NCI-H2227 (cell line): ENCODE data around the gene RIN3.
"Not testable (repeated sequence)": the region's sequence is repeated elsewhere in the genome, so short reads cannot be mapped to it uniquely, and the experiment has no call there.

Experiments used
- DNase-seq: peaks from one replicate; lab custom pipeline; 2025; ENCODE audit not compliant: unreplicated experiment; lab: John Stamatoyannopoulos, UW

Gene RIN3

DNA sequence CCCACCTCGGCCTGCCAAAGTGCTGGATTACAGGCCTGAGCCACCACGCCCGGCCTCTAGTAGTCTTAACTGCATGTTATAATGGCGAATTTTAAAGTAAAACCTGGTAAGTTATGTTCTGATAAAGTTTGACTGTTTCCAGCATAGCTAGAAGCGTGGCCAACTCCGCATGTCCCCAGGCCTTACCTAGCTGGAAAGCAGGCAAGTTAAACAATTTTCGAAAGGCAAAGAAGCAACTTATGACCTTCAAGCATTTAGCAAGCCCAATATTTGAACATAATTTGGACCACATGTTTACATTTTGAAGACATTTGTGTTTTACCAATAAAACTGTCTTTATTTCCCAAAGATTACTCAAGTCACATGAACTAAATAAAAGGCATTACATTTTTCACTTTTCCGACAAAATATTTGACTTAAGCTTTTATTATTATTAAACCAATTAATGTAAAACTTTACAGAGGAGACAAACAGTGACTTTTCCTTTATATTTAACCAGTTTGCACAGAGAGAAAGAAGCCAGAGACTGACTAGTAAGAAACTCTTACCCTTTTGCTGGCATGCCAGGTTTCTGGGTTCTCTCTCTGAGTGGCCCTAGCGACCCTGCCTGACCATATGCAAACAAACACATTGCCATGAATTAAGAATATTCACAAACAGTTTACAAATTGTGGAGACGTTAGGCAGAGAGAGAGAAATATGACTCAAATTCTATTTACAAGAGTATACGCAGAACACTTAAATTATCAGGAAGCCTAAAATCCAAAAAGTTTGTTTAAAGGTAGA, 106.3 kb downstream of the RIN3 start:
- no peak for DNase-seq

DNA sequence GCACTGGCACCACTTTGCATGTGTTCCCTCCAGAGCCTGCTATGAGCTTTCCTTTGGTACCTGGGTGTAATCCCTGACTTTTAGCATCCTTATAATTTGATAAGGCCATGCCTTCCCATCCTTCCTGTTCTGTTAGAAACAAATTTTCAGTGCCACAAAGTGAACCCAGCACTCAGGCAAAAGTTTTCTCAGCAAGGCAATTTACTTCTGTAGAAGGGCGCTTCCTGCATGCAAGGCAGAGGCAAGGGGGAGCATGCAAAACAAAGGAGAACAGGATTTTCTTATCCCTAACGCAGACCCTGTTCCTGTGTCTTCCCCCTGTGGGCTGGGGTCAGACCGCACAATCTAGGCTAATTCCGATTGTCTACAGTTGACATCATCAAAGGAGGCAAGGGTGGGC, 108.7 kb downstream of the RIN3 start:
- no peak for DNase-seq

DNA sequence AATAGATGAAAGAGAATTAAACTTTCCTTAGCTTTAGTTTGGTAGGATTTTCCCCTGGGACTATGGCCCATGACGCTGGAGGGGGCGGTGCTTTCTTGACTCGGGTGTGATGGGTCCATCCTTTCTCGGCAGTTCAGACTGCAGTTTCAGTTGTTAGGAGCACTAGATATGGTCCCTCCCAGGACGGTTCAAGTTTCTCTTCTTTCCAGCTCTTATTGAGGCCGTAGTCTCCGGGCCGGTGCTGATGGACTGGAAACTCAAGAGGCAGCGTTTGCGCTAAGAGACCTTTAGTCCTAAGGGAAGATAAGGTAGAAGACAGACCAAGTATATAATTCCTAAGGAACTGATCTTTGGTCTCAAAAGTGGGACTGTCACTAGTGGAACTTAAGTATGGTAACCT, 111.2 kb downstream of the RIN3 start:
- DNase-seq = no peak

DNA sequence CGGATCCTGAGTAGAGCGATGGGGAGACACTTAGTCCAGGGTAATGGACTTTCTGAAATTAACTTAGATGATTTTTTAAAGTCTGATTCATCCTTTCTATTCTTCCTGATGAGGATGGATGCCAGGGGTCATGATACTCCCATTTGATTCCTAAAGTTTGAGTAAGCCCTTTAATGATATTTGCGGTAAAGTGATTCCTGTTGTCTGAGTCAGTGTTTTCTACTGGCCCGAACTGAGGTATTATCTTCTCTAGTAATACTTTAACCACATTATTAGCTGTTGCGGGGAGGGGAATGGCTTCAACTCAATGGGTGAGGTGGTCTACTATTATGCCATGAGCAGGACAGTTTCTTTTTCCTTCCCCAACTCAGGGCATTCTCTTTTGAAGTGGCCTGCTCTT, 111.6 kb downstream of the RIN3 start:
- DNase-seq = no peak

DNA sequence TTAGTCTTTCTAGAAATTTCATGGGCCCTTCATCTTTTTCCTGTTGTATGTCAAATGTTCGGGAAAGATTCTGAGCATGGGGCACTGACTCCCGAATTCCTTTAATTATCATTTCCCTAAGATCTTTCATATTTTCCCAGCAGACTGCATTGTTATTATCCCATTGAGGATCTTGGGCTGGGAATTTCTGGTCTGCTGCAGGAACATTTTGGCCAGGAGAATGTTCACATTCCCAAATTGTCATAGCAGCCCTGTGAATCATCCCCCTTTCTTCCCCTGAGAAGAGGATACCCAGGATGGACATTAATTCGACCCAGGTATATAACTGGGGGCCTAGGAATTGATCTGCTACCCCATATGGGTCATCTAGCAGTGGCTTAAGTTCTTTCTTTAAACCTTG, 112.5 kb downstream of the RIN3 start:
- DNase-seq = no peak

DNA sequence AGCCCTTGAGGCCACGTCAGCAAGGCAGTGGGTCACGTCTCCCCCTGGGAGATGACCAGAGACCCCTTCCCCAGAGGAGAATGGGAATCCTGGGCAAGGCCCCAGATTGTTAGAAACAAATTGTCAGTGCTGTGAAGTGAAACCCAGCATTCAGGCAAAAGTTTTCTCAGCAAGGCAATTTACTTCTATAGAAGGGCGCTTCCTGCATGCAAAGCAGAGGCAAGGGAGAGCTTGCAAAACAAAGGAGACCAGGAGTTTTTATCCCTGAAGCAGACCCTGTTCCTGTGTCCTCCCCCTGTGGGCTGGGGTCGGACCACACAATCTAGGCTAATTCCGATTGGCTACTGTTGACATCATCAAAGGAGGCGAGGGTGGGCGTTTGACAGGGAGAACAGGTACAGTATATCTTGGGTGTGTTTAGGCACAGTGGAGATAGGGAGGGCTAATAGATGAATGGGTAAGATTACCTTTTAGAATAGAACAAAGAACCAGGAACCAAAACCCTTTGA, 114.2 kb downstream of the RIN3 start:
- DNase-seq = no peak

DNA sequence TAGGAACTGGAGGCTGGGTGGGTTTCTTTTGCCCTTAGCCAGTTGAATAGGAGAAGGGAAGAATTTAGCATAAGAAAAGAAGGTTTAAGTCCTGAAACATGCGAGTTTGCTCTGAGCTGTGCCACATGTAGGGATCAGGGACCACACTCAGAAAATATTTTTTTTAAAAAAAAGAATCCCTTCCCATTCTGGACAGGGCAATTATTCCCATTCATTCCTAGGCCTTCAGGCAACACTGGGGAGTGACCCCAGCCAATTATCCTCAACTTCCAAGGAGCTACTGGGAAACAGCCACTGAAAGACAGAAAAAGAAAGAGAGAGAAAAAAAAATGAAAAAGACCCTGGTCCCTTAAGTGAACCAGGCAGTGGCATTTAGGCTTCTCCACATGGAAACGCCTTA, 115.1 kb downstream of the RIN3 start:
- no peak for DNase-seq

DNA sequence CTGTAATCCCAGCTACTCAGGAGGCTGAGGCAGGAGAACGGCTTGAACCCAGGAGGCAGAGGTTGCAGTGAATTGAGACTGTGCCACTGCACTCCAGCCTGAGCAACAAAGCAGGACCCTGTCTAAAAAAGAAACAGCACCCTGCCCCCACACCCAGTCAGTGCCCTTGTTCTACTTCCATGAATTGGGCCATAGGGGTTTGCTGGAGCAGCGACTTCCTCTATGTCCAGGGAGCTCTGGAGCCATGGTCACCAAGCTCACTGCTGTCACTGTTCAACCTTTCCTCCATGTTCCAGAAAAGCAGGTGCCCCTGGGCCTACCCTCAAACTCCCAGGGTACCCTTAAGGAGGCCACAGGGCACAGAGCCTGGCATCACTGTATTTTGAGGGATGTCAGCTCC, 116.8 kb downstream of the RIN3 start:
- no peak for DNase-seq

DNA sequence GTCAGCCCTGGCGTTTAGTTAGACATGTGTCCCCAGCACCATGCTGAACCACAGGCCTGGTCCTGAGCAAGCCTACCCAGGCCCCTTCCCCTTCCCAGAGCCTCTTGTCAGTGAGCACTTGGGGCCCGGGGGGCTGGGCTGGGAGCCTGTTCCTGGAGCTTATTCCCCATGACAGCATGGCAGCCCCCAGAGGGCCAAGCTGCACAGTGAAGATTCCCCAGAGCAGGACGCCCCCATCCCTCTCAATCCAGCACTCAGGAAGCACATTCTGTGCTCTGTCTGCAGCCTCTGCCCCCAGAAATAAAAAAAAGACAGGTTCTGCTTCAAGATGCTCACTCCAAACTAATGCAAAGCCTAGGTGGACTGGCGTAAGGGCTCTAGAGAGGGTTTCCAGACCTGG, 117.5 kb downstream of the RIN3 start:
- no peak for DNase-seq

DNA sequence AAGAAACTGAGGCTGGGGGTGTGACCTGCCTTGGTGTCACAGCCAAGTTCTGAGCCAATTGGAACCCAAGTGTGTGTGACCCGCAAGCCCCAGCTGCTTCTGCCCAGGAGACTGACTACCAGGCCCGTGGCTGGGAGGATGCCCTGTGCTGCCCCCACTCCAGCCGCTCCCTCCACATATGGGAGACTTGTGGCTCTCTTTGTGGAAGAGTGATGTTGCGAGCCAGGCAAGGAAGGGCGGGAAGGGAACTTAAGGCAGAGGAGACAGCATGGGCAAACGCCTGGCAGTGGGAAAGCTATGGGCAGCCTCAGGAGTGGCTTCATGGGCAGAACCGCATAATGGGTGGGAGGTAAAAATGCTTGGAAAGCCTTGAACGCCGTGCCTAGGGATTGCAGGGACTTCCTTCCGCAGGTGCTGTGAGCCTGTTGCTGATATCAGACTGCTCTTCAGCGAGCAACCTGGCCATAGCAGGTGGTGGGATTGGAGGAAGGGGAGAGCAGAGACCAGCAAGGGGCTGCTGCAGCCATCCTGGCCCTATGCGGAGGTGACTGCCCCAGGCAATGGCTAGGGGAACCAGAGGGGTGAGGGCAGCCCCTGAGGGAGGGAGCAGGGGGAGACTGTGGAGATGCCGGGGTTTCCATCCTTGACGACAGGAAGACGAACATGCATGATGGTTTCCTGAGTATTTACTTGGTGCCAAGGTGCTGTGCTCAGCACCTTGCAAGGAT, 119.1 kb downstream of the RIN3 start:
- no peak for DNase-seq

DNA sequence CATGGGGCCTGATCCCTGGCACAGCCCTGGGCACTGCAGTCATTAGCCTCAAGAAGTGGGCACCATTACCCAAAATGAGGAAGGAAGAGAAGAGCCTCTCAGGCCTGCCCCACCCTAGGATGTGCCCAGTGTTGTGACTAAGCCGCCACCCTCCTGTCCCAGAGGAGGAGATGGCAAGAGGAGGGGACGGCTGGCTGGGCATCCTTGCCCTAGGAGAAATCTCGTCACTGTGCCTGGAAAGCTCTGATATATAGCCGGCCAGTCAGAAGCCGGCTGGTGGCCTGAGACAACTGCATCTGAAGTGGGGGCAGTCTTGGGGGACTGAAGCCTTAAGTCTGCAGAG, 119.7 kb downstream of the RIN3 start:
- DNase-seq = no peak

DNA sequence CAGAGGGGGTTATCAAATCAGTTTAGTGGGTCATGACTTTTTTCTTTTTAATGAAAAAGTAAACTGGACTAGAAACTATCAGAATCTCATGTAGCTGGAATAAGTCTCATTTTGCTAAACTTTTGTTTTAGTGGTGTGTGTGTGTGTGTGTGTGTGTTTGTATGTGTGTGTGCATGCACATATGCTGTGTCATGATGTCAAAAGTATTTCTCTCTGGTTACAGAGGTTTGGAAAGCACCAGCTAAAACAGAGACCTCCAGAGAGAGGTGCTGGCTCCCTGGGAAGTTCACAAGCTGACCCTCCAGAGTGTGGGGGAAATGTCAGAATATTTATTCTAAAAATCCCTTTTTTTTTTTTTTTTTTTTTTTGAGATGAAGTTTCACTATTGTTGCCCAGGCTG, 120.1 kb downstream of the RIN3 start:
- DNase-seq = no peak

DNA sequence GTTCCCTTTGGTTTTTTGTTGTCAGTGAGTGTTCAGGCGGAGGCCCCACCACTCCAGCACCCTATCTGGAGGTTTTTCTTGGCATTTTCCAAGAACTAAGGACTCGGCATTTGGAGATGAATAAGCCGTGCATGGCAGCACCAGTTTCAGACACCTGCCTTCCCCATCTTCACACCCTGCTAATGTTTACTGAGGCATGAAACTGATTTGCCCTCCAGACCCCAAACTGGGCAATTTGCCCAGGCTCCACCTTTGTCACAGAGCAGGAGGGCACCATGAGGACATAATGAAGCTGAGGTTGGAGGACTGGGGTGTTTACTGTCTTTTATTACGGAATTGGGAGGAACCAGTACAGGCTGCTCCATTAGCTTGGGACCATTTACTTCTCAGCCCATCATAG, 121.5 kb downstream of the RIN3 start:
- DNase-seq = peak; percentile 51

DNA sequence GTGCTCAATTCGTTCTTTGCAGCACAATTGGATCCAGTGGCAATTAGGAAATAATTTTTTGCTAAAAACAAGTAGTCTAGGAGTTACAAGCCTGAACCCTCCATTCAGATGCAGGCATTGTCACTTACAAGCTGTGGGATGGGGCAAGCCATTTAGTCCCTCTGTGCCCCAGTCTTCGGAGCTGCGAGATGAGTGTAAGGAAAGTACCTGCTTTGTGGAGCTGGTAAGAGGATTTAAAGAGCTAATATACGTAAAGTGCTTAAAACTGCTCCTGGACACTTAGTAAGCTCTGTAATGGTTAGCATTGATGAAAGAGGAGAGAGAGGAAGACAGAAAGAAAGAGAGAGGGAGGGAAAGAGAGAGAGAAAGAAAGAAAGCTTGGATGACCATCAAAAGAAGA, 122.3 kb downstream of the RIN3 start:
- no peak for DNase-seq

DNA sequence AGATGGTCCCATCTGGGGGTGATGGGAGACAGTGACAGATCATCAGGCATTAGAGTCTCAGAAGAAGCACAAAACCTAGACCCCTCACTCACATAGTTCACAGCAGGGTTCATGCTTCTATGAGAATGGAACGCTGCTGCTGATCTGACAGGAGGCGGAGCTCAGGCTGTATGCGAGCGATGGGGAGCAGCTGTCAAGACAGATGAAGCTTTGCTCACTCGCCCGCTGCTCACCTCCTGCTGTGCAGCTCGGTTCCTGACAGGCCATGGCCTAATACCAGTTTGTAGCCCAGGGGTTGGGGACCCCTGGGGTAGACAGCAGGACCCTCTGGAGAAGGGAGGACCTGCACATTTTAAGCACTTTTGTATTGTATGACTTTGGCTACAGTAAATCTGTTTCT, 123.6 kb downstream of the RIN3 start:
- peak; percentile 78 for DNase-seq

DNA sequence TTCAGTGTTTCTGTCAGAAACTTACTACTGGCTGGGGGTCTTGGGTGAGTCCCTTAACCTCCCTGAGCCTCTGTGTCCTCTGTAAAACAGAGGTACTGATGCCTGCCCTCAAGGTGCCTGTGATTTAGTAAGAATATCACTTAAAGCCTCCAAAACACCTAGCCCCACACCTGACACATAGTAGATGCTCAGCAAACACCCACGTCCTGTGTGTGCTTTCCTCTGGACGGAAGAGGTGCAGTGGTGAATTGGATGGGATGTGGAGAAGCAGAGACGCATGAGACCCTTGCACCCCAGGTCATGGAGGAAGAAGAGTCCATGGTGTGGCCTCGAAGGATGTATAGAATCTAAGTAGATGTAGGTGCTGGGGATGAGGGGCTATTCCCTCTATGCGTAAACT, 124.3 kb downstream of the RIN3 start:
- DNase-seq = no peak

DNA sequence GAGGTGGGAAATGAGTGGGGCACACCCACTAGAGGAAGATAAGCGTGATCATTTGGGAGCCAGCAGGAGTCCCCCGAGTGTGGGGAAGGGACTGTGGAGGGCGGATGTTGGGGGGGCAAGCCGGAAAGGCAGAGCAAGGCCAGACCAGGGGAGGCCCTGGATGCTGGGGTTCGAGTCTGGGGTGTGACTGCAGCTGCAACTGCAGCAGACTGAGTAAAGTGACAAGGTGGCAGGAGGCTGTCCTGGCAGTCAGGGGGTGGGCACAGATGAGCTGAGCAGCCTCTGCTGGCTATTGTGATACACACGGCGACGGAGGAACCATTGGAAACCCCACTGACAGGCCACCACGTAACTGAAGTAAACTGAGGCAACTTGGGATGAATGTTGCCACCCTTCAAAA, 124.7 kb downstream of the RIN3 start:
- DNase-seq = no peak

DNA sequence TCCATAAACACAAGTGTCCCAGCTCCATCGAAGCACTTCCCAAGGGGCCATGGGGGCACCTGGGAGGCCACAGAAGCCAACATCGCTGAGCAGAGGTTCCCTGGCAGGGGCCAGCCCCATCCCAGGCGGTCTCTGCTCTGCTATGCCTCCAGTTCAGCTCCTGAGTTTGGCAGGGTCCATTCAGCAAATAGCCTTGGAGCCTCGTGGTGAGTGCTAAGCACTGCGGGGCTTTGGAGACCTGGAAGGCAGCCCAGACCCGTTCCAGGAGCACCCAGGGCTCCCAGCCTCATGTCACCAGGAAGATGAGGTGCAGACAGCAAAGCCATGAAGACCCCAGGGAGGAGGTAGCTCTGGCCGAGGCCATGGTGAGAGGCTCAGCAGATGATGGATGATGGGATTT, 125.3 kb downstream of the RIN3 start:
- no peak for DNase-seq

DNA sequence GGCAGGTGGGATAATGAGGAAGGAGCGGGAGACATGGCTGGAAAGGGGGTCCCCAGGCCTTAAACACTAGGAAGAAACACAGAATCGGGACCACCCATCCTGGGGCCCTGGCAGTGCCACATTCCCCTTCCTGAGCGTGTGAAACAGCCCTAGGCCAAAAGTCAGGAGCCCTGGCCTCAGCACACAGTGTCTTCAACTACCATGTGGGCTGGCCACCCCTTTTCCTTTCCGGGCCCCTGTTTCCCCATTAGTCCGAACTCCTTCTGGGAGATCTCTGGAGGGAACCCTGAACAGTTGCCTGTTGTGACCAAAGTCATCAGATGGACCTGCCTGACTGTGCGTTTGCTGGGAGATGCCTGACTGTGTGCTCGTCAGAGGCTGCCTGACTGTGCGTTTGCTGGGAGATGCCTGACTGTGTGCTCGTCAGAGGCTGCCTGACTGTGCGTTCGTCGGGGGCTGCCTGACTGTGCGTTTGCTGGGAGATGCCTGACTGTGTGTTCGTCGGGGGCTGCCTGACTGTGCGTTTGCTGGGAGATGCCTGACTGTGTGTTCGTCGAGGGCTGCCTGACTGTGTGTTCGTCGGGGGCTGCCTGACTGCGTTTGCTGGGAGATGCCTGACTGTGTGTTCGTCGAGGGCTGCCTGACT, 126.0 kb downstream of the RIN3 start:
- DNase-seq = not testable (repeated sequence)

DNA sequence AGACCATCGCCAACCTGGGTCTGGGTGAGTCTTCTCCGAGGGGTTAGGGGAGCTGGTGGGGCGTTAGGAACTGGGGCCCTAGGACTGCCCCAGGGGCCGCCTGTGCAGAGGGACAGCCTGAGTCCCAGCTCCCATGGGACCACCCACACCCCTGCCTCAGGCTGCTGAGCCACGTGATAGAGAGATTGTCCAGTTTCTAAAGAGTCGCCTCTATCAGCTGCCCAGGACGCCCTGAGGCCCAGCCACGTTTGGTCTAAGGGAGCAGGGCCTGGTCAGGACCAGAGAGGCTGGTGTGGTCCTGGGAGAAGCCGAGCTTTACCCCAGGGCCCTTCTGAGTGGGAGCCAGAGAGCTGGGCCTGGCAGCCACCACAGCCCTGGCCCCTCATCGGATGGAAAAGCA, 127.7 kb downstream of the RIN3 start:
- no peak for DNase-seq

DNA sequence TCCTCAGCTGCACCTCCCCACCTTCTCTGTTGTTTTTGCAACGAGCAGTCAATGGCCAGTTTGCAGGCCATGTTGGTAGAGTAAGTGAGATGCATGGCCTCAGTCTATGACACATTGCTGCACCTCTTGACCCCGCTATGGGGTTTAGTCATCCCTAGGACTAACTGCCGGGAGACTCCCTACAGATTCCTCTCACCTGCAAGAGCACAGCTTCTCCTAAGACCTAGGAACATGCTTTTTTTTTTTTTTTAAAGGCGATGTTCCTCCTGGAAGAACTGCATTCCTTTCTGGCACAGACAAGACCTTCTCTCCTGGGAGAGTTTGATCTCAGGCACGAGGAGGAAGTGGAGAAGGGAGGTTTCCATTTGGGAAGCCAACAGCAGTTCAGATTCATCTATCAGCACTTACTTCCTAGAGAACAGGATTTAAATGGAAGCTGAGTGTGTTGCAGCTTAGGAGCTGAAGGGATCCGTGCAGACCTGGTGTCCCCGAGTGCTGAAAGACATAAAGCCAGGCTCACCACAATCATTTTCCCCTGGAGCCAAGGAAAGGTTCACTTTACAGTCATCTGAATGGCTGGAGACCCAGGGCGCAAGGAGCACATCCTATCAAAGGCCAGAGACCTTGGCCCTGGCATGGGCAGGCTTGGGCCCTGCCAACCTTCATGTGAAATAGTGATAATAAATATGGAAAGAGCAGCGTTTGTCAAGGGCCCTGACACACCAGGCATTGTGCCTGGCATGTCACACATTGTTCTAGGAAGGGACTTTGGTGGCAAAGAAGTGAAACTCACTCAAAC, 130.8 kb downstream of the RIN3 start:
- no peak for DNase-seq
